GM18502 (cell line): ENCODE measurements around the gene L3HYPDH.

Source experiments
- ATAC-seq: cut with Tn5 transposase; IDR thresholded peaks from one replicate; pipeline ENCODE4 v1.9.1; 2021; ENCODE audit warnings: mild to moderate bottlenecking; ENCODE audit not compliant: unreplicated experiment, poor library complexity

The L3HYPDH gene

DNA sequence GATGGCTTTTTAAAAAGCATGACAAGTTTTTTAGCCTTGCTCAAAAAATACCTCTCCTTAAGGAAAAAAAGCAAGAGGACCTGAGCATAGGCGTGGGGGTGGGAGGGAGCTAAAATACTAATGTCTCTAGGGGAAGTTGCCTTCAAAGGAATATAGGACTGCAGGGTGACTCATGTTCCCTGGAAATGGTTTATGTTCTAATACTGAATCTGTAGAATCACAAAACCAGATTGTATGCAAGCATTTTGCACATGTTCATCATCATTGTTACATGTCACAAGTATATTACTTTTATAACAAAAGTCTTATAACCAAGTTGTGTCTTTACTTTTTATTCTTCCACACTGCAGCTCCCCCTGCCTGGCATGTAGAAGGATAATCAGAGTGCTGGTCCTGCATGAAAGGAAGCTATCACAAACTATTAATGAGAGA is 55.6 kb downstream of the L3HYPDH start:
- no peak for ATAC-seq

DNA sequence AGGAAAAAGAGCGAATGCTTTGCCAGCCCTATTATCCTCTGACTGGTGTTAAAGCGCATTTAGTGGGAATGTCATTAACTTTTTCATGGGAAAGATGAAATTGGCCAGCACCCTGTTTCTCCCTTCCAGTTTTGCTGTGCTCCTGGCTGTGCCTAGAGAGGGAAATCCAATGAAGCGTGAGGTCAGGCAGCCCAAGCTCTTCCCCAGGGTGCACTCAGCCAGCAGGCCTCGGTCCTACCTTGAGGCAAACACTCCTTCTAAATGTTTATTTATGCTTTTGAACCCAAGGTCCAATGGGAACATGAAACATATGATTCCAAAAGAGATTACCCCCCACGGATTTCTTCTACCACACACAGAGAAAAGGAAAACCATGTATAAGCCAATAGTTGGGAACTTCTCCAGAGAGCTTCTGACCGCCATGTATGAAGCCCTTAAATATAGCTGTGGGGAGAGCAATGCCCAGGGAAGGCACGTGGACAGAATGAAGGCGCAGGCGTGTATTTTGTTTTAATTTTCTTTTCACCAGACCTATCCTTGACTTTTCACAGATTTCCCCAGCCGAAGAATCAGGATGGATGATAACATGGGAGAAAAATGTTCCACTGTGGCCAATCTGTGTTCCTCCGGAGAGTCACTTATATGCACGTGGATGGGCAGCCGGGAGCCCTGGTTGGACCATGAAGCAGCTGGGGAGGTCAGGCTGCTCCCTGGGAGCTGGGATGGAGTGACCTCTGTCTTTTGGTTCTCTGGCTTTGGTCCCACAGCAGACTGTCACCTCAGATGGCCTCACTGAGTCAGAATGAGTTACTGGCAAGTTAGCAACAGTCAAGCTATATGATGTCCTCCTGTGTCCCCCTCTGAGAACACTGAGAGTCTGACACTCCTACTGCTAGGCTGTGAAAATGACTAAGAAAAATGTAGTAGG is 56.3 kb downstream of the L3HYPDH start:
- no peak for ATAC-seq

DNA sequence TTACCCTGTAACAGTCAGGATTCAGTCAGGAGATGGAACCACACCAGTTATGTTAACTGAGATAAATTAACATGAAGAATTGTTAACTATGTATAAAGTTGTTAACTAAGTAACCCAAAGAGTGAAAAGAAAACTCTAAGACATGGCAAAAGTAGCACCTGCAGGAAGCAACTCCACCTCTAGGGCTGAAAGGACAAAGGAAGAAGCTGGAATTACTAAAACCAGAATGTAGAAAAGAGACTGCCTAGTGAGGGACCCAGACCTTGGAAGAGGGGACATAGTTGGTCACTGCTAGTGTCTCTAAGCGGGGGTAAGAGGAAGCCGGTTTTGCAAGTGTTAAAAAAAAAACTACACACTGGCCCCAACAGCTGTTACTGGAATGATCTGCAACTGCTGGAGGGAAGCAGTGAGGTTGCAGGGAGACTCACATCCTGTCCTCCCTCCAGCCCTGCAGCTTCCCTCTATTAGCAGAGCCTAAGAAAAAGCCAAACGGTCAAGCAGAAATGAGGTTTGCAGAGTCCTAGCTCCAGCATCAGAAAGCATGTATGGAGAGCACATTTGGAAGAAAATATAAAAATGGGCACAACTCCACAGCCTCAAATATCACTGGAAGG is 58.8 kb downstream of the L3HYPDH start:
- no peak for ATAC-seq

- no peak for ATAC-seq
Observed at GRCh38 chr14:59424341-59425071, 59.7 kb downstream of the L3HYPDH start.
